IMR-90 (cell line): ENCODE data around the gene GRID1. TPM values are rescaled to one million over a fixed set of nuclear protein-coding genes. Genes with fewer than 3 reads are reported as not detected.

ENCODE experiments used
- ATAC-seq: fragments of 200-7000 bp; cut with Tn5 transposase; 2 replicates; pipeline ENCODE4 v1.9.1; 2020; ENCODE audit warnings: low read depth, mild to moderate bottlenecking, moderate library complexity
- BruUV-seq: library from RNA; stranded (reverse); fragments of 400-500 nt; replicated peaks from 2 replicates; lab custom pipeline; 2021; lab: Mats Ljungman, UMichigan
- CTCF ChIA-PET: fragments of 300-600 bp; formaldehyde crosslinking; extraction: SDS; loops from one replicate; lab custom pipeline; 2021; ENCODE audit warnings: antibody characterized with exemption; lab: Yijun Ruan, JAX
- POLR2A ChIA-PET: fragments of 300-600 bp; sonication (Branson Sonifier 250); formaldehyde crosslinking; loops from one replicate; lab custom pipeline; 2022; ENCODE audit warnings: antibody characterized with exemption; ENCODE audit not compliant: unreplicated experiment; lab: Charles Lee
- DNase-seq: peaks from one replicate; pipeline ENCODE4 v3.0.0; 2013
- H2AFZ ChIP-seq: replicated peaks from 2 replicates; pipeline ENCODE3; 2013; ENCODE audit warnings: low read length, mild to moderate bottlenecking; ENCODE audit not compliant: poor library complexity
- H2AK5ac ChIP-seq: 2 replicates; pipeline ENCODE4 v1.6.1; 2013; ENCODE audit warnings: low read depth, low read length, inconsistent platforms
- H2AK9ac ChIP-seq: replicated peaks from 2 replicates; pipeline ENCODE3; 2013; ENCODE audit warnings: mild to moderate bottlenecking, low read depth, low read length, moderate library complexity; ENCODE audit not compliant: poor library complexity
- H2BK120ac ChIP-seq: 2 replicates; pipeline ENCODE4 v1.6.1; 2013; ENCODE audit warnings: low read depth, low read length, inconsistent platforms
- H2BK15ac ChIP-seq: 3 replicates; pipeline ENCODE4 v1.6.1; 2013; ENCODE audit warnings: low read depth, low read length, inconsistent platforms
- H2BK20ac ChIP-seq: 2 replicates; pipeline ENCODE4 v1.6.1; 2013; ENCODE audit warnings: low read depth, mild to moderate bottlenecking, inconsistent platforms, low read length, moderate library complexity
- H2BK5ac ChIP-seq: 2 replicates; pipeline ENCODE4 v1.6.1; 2013; ENCODE audit warnings: mild to moderate bottlenecking, low read depth, low read length, inconsistent platforms; ENCODE audit not compliant: poor library complexity, severe bottlenecking
- H3K14ac ChIP-seq: replicated peaks from 2 replicates; pipeline ENCODE4 v1.6.1; 2013; ENCODE audit warnings: low read depth, low read length, inconsistent platforms
- H3K18ac ChIP-seq: 2 replicates; pipeline ENCODE4 v1.6.1; 2013; ENCODE audit warnings: low read depth, low read length, control low read depth
- H3K23ac ChIP-seq: 2 replicates; pipeline ENCODE4 v1.6.1; 2013; ENCODE audit warnings: low read depth, low read length, inconsistent platforms
- H3K27ac ChIP-seq: 2 replicates; pipeline ENCODE4 v1.5.1; 2013; ENCODE audit warnings: mild to moderate bottlenecking, control low read depth, low read length; ENCODE audit not compliant: insufficient read depth
- H3K27me3 ChIP-seq: 2 replicates; pipeline ENCODE4 v1.6.1; 2013; ENCODE audit warnings: low read length; ENCODE audit not compliant: control insufficient read depth, insufficient read depth
- H3K36me3 ChIP-seq: 2 replicates; pipeline ENCODE4 v1.6.1; 2013; ENCODE audit warnings: low read length, mixed read lengths; ENCODE audit not compliant: control insufficient read depth, insufficient read depth
- H3K4ac ChIP-seq: 2 replicates; pipeline ENCODE4 v1.6.1; 2013; ENCODE audit warnings: low read depth, low read length, inconsistent platforms
- H3K4me1 ChIP-seq: 2 replicates; pipeline ENCODE4 v1.6.1; 2013; ENCODE audit warnings: low read length, mixed read lengths; ENCODE audit not compliant: control insufficient read depth, insufficient read depth
- H3K4me2 ChIP-seq: 2 replicates; pipeline ENCODE4 v1.6.1; 2013; ENCODE audit warnings: low read depth, mild to moderate bottlenecking, control low read depth, low read length, moderate library complexity
- H3K4me3 ChIP-seq: 2 replicates; pipeline ENCODE4 v1.5.1; 2013; ENCODE audit warnings: low read depth, mild to moderate bottlenecking, control low read depth, low read length, moderate library complexity; ENCODE audit not compliant: insufficient read depth
- H3K56ac ChIP-seq: 2 replicates; pipeline ENCODE4 v1.6.1; 2013; ENCODE audit warnings: low read length, inconsistent platforms; ENCODE audit not compliant: insufficient read depth; ENCODE audit errors: extremely low read depth
- H3K79me1 ChIP-seq, 2 experiments: 2 replicates each; pipeline ENCODE4 v1.6.1; 2013; ENCODE audit warnings: low read length in 2 of 2, inconsistent platforms in 1 of 2, low read depth in 1 of 2
- H3K9ac ChIP-seq: 2 replicates; pipeline ENCODE4 v1.6.1; 2013; ENCODE audit warnings: low read depth, low read length, control low read depth
- H3K9me1 ChIP-seq: 2 replicates; pipeline ENCODE4 v1.6.1; 2013; ENCODE audit warnings: low read length, inconsistent platforms; ENCODE audit not compliant: insufficient read depth
- H3K9me3 ChIP-seq: 2 replicates; pipeline ENCODE4 v1.6.1; 2013; ENCODE audit warnings: low read length; ENCODE audit not compliant: control insufficient read depth, insufficient read depth
- H4K20me1 ChIP-seq: 2 replicates; pipeline ENCODE4 v1.6.1; 2013; ENCODE audit warnings: low read length, inconsistent platforms; ENCODE audit not compliant: insufficient read depth
- H4K5ac ChIP-seq: 2 replicates; pipeline ENCODE4 v1.6.1; 2013; ENCODE audit warnings: mild to moderate bottlenecking, low read depth, low read length, control low read depth
- H4K8ac ChIP-seq, 2 experiments: 2 replicates each; pipeline ENCODE4 v1.6.1; 2013; ENCODE audit warnings: low read depth in 2 of 2, low read length in 2 of 2, control low read depth in 1 of 2, inconsistent platforms in 1 of 2
- H4K91ac ChIP-seq: 2 replicates; pipeline ENCODE4 v1.6.1; 2013; ENCODE audit warnings: low read depth, low read length, inconsistent platforms; ENCODE audit not compliant: insufficient read depth
- BHLHE40 ChIP-seq: fragments of 150-350 bp; IDR thresholded peaks from 2 replicates; pipeline ENCODE4 v1.6.1; 2016; ENCODE audit warnings: mild to moderate bottlenecking, low read depth, low read length
- SMC3 ChIP-seq: fragments of 150-350 bp; IDR thresholded peaks from 2 replicates; pipeline ENCODE4 v1.6.1; 2016; ENCODE audit warnings: low read depth, mild to moderate bottlenecking, antibody characterized with exemption, low read length, moderate library complexity
- whole genome bisulfite sequencing, 2 experiments: methylation state at CpG; one replicate each; pipeline versions ENCODE4 v1.1.5 to v1.1.7; 2013; ENCODE audit warnings: missing lambda C conversion rate in 2 of 2; ENCODE audit not compliant: insufficient read length in 1 of 2; ENCODE audit errors: extremely low coverage in 2 of 2; 5-methylcytosine and 5-hydroxymethylcytosine counted together
- dilution Hi-C: fragments of 300-500 bp; cut with HindIII; formaldehyde crosslinking; loops from one replicate; pipeline ENCODE4 v1.14.3; 2018; ENCODE audit warnings: low sequenced_read_pairs; ENCODE audit not compliant: unreplicated experiment
- in situ Hi-C: fragments of 300-500 bp; cut with MboI; formaldehyde crosslinking; loops from 3 replicates; pipeline ENCODE4 v1.14.3; 2019; ENCODE audit warnings: low sequenced_read_pairs, inconsistent platforms, mixed read lengths
- intact Hi-C: fragments of 100-400 bp; cut with micrococcal nuclease; formaldehyde crosslinking; loops from 2 replicates; pipeline ENCODE4 v1.10.0; 2022
- polyA plus RNA-seq, 3 experiments: library from polyadenylated mRNA; depleted of rRNA; stranded (reverse); fragments of >200 nt; gene quantifications; 2 replicates each; pipeline ENCODE4 v1.2.3, GENCODE V29; 2012; ENCODE audit warnings: low replicate concordance in 1 of 3
- total RNA-seq: library from RNA; depleted of rRNA; stranded (reverse); fragments of >200 nt; gene quantifications from 2 replicates; pipeline ENCODE4 v1.2.3, GENCODE V29; 2012

The GRID1 gene
- total and polyA plus RNA-seq, 2 of the 4 experiments (the other 2 are of a cell fraction) = not detected

GRCh38 chr10:86359111-86359510, 7.5 kb downstream of the GRID1 start:
- H3K9me1 ChIP-seq = no peaks in the 10 kb centered on the region
- H3K14ac ChIP-seq = no peak overlapping the region
- dilution Hi-C loops = no loop called here
- H3K4me1 ChIP-seq = no peaks in the 10 kb centered on the region
- no peaks in the 10 kb centered on the region for H3K79me1 ChIP-seq
- no peak overlapping the region for H3K4me2 ChIP-seq
- H3K4ac ChIP-seq = no peak overlapping the region
- ATAC-seq = no peak
- H2BK120ac ChIP-seq = no peak overlapping the region
- H3K27me3 ChIP-seq = peaks cover 48% of the 10 kb centered on the region
- no peak overlapping the region for H3K4me3 ChIP-seq
- H3K36me3 ChIP-seq = no peaks in the 10 kb centered on the region
- H2AK9ac ChIP-seq = no peak overlapping the region
- ChIA-PET POLR2A (interaction anchor here (0.5 kb wide), 1 partner anchor 745 kb away, joined by 3 read pairs; no protein-coding TSS in a partner anchor), CTCF (no interaction called here)
- no peak overlapping the region for H2AFZ ChIP-seq
- H4K20me1 ChIP-seq = no peaks in the 10 kb centered on the region; the same call in 1 of the 2 replicates
- no peak overlapping the region for H2BK15ac ChIP-seq
- in situ Hi-C loops = no loop called here
- no peak overlapping the region for H2AK5ac ChIP-seq
- H4K5ac ChIP-seq = no peak overlapping the region
- no peak overlapping the region for H3K18ac ChIP-seq
- WGBS, 2 experiments = 87% methylated on average over 3 of the region's 7 CpGs; no CpG with 5 or more reads in 1 of the 2 experiments
- no peak overlapping the region for H4K91ac ChIP-seq
- H4K8ac ChIP-seq = no peak overlapping the region
- no peak for TF ChIP-seq SMC3
- no peak for TF ChIP-seq BHLHE40
- H3K27ac ChIP-seq = no peak overlapping the region
- H3K56ac ChIP-seq = no peak overlapping the region
- no peaks in the 10 kb centered on the region; the same call in 1 of the 2 replicates for H3K9me3 ChIP-seq
- no peak overlapping the region for H3K23ac ChIP-seq
- no peak for DNase-seq
- no TSS peak for BruUV-seq
- H2BK20ac ChIP-seq = no peak overlapping the region
- no peak overlapping the region for H3K9ac ChIP-seq
- intact Hi-C loops = no loop called here
- H2BK5ac ChIP-seq = no peak overlapping the region
